Measurements from ENCODE around the gene SPRYD7.
"Not testable (repeated sequence)": the region's sequence is repeated elsewhere in the genome, so short reads cannot be mapped to it uniquely, and the experiment has no call there.

The SPRYD7 gene

GRCh38 chr13:49953560-49953959, 17.4 kb upstream of the SPRYD7 start:
- H3K9me3 ChIP-seq (ENCODE audit: control insufficient read depth, low read length) = no peaks in the 10 kb centered on the region
- no peaks in the 10 kb centered on the region for H3K36me3 ChIP-seq (ENCODE audit: control insufficient read depth, insufficient read depth, low read length)
- H3K27me3 ChIP-seq (ENCODE audit: control insufficient read depth, insufficient read depth, low read length) = no peaks in the 10 kb centered on the region
- H3K9ac ChIP-seq (ENCODE audit: low read length) = no peak overlapping the region
- H3K4me1 ChIP-seq (ENCODE audit: control insufficient read depth, insufficient read depth, low read length) = peaks cover 26% of the 10 kb centered on the region
- H3K4me3 ChIP-seq (ENCODE audit: low read length) = no peak overlapping the region

- Histone ChIP-seq H3K9me3 (ENCODE audit: control insufficient read depth, low read length) (no peaks in the 10 kb centered on the region), H3K9ac (ENCODE audit: low read length) (no peak overlapping the region), H3K27me3 (ENCODE audit: control insufficient read depth, insufficient read depth, low read length) (no peaks in the 10 kb centered on the region), H3K4me1 (ENCODE audit: control insufficient read depth, insufficient read depth, low read length) (peaks cover 26% of the 10 kb centered on the region), H3K4me3 (ENCODE audit: low read length) (no peak overlapping the region), H3K36me3 (ENCODE audit: control insufficient read depth, insufficient read depth, low read length) (no peaks in the 10 kb centered on the region)
These were observed 15.8 kb upstream of the SPRYD7 start for GRCh38 chr13:49951754-49952535.

GRCh38 chr13:49948777-49949270, 12.7 kb upstream of the SPRYD7 start:
- not testable (repeated sequence) for H3K27me3 ChIP-seq (ENCODE audit: control insufficient read depth, insufficient read depth, low read length)

GRCh38 chr13:49939321-49939720, 3.2 kb upstream of the SPRYD7 start:
- Histone ChIP-seq H3K9ac (ENCODE audit: low read length) (peak overlapping the region; percentile 17), H3K36me3 (ENCODE audit: control insufficient read depth, insufficient read depth, low read length) (no peaks in the 10 kb centered on the region), H3K4me1 (ENCODE audit: control insufficient read depth, insufficient read depth, low read length) (peaks cover 11% of the 10 kb centered on the region), H3K27me3 (ENCODE audit: control insufficient read depth, insufficient read depth, low read length) (no peaks in the 10 kb centered on the region), H3K4me3 (ENCODE audit: low read length) (no peak overlapping the region), H3K9me3 (ENCODE audit: control insufficient read depth, low read length) (no peaks in the 10 kb centered on the region)

More at GRCh38 chr13:49948777-49949270, 12.7 kb upstream of the SPRYD7 start:
- H3K4me3 ChIP-seq (ENCODE audit: low read length); H3K9me3 ChIP-seq (ENCODE audit: control insufficient read depth, low read length); H3K36me3 ChIP-seq (ENCODE audit: control insufficient read depth, insufficient read depth, low read length); H3K9ac ChIP-seq (ENCODE audit: low read length); H3K4me1 ChIP-seq (ENCODE audit: control insufficient read depth, insufficient read depth, low read length): not testable (repeated sequence)

- Histone ChIP-seq H3K4me1 (ENCODE audit: control insufficient read depth, insufficient read depth, low read length) (peaks cover 11% of the 10 kb centered on the region), H3K4me3 (ENCODE audit: low read length) (no peak overlapping the region), H3K27me3 (ENCODE audit: control insufficient read depth, insufficient read depth, low read length) (no peaks in the 10 kb centered on the region), H3K9ac (ENCODE audit: low read length) (peak overlapping the region; percentile 17), H3K9me3 (ENCODE audit: control insufficient read depth, low read length) (no peaks in the 10 kb centered on the region), H3K36me3 (ENCODE audit: control insufficient read depth, insufficient read depth, low read length) (no peaks in the 10 kb centered on the region)
These were observed 2.8 kb upstream of the SPRYD7 start for GRCh38 chr13:49938921-49939320.

- no peaks in the 10 kb centered on the region for H3K36me3 ChIP-seq (ENCODE audit: control insufficient read depth, insufficient read depth, low read length)
- no peaks in the 10 kb centered on the region for H3K9me3 ChIP-seq (ENCODE audit: control insufficient read depth, low read length)
- H3K27me3 ChIP-seq (ENCODE audit: control insufficient read depth, insufficient read depth, low read length) = no peaks in the 10 kb centered on the region
- H3K9ac ChIP-seq (ENCODE audit: low read length) = peak overlapping the region; percentile 13
- H3K4me3 ChIP-seq (ENCODE audit: low read length) = no peak overlapping the region
- peaks cover 11% of the 10 kb centered on the region for H3K4me1 ChIP-seq (ENCODE audit: control insufficient read depth, insufficient read depth, low read length)
These were observed 2.2 kb upstream of the SPRYD7 start for GRCh38 chr13:49938314-49938713.

- H3K9ac ChIP-seq (ENCODE audit: low read length) = peak overlapping the region; percentile 89
- H3K4me1 ChIP-seq (ENCODE audit: control insufficient read depth, insufficient read depth, low read length) = peaks cover 11% of the 10 kb centered on the region
- no peaks in the 10 kb centered on the region for H3K9me3 ChIP-seq (ENCODE audit: control insufficient read depth, low read length)
- no peaks in the 10 kb centered on the region for H3K27me3 ChIP-seq (ENCODE audit: control insufficient read depth, insufficient read depth, low read length)
- no peaks in the 10 kb centered on the region for H3K36me3 ChIP-seq (ENCODE audit: control insufficient read depth, insufficient read depth, low read length)
- peak overlapping the region; percentile 88 for H3K4me3 ChIP-seq (ENCODE audit: low read length)
These were observed 781 bp upstream of the SPRYD7 start for GRCh38 chr13:49936968-49937273.

GRCh38 chr13:49935171-49936074, 717 bp downstream of the SPRYD7 start:
- Histone ChIP-seq H3K9me3 (ENCODE audit: control insufficient read depth, low read length) (no peaks in the 10 kb centered on the region), H3K27me3 (ENCODE audit: control insufficient read depth, insufficient read depth, low read length) (no peaks in the 10 kb centered on the region), H3K36me3 (ENCODE audit: control insufficient read depth, insufficient read depth, low read length) (no peaks in the 10 kb centered on the region), H3K4me3 (ENCODE audit: low read length) (peak overlapping the region; percentile 90), H3K4me1 (ENCODE audit: control insufficient read depth, insufficient read depth, low read length) (peaks cover 11% of the 10 kb centered on the region), H3K9ac (ENCODE audit: low read length) (peak overlapping the region; percentile 89)

- no peak overlapping the region for H3K4me3 ChIP-seq (ENCODE audit: low read length)
- H3K27me3 ChIP-seq (ENCODE audit: control insufficient read depth, insufficient read depth, low read length) = no peaks in the 10 kb centered on the region
- no peaks in the 10 kb centered on the region for H3K9me3 ChIP-seq (ENCODE audit: control insufficient read depth, low read length)
- H3K4me1 ChIP-seq (ENCODE audit: control insufficient read depth, insufficient read depth, low read length) = peaks cover 9% of the 10 kb centered on the region
- no peaks in the 10 kb centered on the region for H3K36me3 ChIP-seq (ENCODE audit: control insufficient read depth, insufficient read depth, low read length)
- no peak overlapping the region for H3K9ac ChIP-seq (ENCODE audit: low read length)
These were observed 2.6 kb downstream of the SPRYD7 start for GRCh38 chr13:49933511-49933910.

- H3K4me1 ChIP-seq (ENCODE audit: control insufficient read depth, insufficient read depth, low read length) = peaks cover 3% of the 10 kb centered on the region
- no peak overlapping the region for H3K4me3 ChIP-seq (ENCODE audit: low read length)
- H3K9ac ChIP-seq (ENCODE audit: low read length) = no peak overlapping the region
- H3K36me3 ChIP-seq (ENCODE audit: control insufficient read depth, insufficient read depth, low read length) = no peaks in the 10 kb centered on the region
- no peaks in the 10 kb centered on the region for H3K27me3 ChIP-seq (ENCODE audit: control insufficient read depth, insufficient read depth, low read length)
- no peaks in the 10 kb centered on the region for H3K9me3 ChIP-seq (ENCODE audit: control insufficient read depth, low read length)
These were observed 3.3 kb downstream of the SPRYD7 start for GRCh38 chr13:49932868-49933267.

- H3K4me3 ChIP-seq (ENCODE audit: low read length) = no peak overlapping the region
- H3K4me1 ChIP-seq (ENCODE audit: control insufficient read depth, insufficient read depth, low read length) = no peaks in the 10 kb centered on the region
- H3K27me3 ChIP-seq (ENCODE audit: control insufficient read depth, insufficient read depth, low read length) = no peaks in the 10 kb centered on the region
- no peak overlapping the region for H3K9ac ChIP-seq (ENCODE audit: low read length)
- H3K36me3 ChIP-seq (ENCODE audit: control insufficient read depth, insufficient read depth, low read length) = no peaks in the 10 kb centered on the region
- H3K9me3 ChIP-seq (ENCODE audit: control insufficient read depth, low read length) = no peaks in the 10 kb centered on the region
These were observed 4.1 kb downstream of the SPRYD7 start for GRCh38 chr13:49932066-49932465.

GRCh38 chr13:49927755-49928154, 8.4 kb downstream of the SPRYD7 start:
- H3K9ac ChIP-seq (ENCODE audit: low read length) = no peak overlapping the region
- H3K4me1 ChIP-seq (ENCODE audit: control insufficient read depth, insufficient read depth, low read length) = no peaks in the 10 kb centered on the region
- H3K36me3 ChIP-seq (ENCODE audit: control insufficient read depth, insufficient read depth, low read length) = no peaks in the 10 kb centered on the region
- no peaks in the 10 kb centered on the region for H3K27me3 ChIP-seq (ENCODE audit: control insufficient read depth, insufficient read depth, low read length)
- no peak overlapping the region for H3K4me3 ChIP-seq (ENCODE audit: low read length)
- H3K9me3 ChIP-seq (ENCODE audit: control insufficient read depth, low read length) = no peaks in the 10 kb centered on the region
